Measurements from ENCODE around the gene GAR1. TPM values are rescaled to one million over a fixed set of nuclear protein-coding genes. Genes with fewer than 3 reads are reported as not detected.

Gene GAR1
- total RNA-seq, 1 experiment from 2014 or later: 30.8 TPM

DNA sequence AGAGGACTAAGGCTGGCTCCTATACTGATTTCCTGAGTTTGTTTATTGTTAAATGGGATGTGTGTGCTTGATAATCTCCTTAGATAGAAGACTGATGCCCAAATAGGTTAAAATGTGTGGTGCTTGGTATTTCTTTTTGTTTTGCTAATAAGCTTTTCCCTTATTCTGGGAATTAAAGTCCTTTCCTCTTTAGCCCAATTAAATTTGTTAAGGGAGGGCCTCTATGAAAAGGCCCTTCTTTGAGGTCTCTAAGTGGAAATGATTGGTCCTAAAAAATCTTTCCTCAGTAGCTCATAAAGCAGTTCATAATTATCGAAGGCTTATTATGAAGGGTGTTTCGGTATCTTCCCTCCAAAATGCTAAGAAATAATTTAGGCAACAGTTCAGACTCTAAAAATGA lies 12.1 kb downstream of the GAR1 start, which contains the start of gene RRH:
TSS of gene RRH (plus strand) at position 301 of the 400 bp plus-strand sequence. CDS start at position 357, 56 bp downstream.
- TF ChIP-seq, protein P1, sequence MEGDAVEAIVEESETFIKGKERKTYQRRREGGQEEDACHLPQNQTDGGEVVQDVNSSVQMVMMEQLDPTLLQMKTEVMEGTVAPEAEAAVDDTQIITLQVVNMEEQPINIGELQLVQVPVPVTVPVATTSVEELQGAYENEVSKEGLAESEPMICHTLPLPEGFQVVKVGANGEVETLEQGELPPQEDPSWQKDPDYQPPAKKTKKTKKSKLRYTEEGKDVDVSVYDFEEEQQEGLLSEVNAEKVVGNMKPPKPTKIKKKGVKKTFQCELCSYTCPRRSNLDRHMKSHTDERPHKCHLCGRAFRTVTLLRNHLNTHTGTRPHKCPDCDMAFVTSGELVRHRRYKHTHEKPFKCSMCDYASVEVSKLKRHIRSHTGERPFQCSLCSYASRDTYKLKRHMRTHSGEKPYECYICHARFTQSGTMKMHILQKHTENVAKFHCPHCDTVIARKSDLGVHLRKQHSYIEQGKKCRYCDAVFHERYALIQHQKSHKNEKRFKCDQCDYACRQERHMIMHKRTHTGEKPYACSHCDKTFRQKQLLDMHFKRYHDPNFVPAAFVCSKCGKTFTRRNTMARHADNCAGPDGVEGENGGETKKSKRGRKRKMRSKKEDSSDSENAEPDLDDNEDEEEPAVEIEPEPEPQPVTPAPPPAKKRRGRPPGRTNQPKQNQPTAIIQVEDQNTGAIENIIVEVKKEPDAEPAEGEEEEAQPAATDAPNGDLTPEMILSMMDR (IDR thresholded peaks at IDR 0.05; ENCODE audit: insufficient read depth in 1 of 2, low read depth in 1 of 2, low read length in 1 of 2, severe bottlenecking in 1 of 2, unreplicated experiment in 1 of 2): no peak
- H3K36me3 ChIP-seq (ENCODE audit: control insufficient read depth, insufficient read depth, low read length): no peaks in the 10 kb centered on the region
- no peak for DNase-seq
- intact Hi-C loops (cut with micrococcal nuclease; ENCODE audit: unreplicated experiment): loop anchor here (5.0 kb wide), 1 partner anchor 150 kb away; no protein-coding TSS in a partner anchor
- Mint-ChIP-seq H3K4me3 (ENCODE audit: unreplicated experiment) (no peak within 1 kb of the TSS), H3K9me3 (ENCODE audit: unreplicated experiment) (no peaks in the 10 kb centered on the region), H3K27ac (ENCODE audit: unreplicated experiment) (no peak within 1 kb of the TSS), H3K36me3 (ENCODE audit: insufficient read depth, unreplicated experiment) (peaks cover 22% of the 10 kb centered on the region), H3K27me3 (ENCODE audit: insufficient read depth, unreplicated experiment) (no peaks in the 10 kb centered on the region), H3K4me1 (ENCODE audit: low read depth, unreplicated experiment) (no peaks in the 10 kb centered on the region)
- H3K4me3 ChIP-seq (ENCODE audit: low read depth, low read length): no peak within 1 kb of the TSS
- H3K27me3 ChIP-seq (replicated peaks; ENCODE audit: control insufficient read depth, insufficient read depth, low read length): no peaks in the 10 kb centered on the region
- no peaks in the 10 kb centered on the region for H3K9me3 ChIP-seq
- no TSS peak for BruUV-seq (replicated peaks)
- CTCF ChIA-PET: no interaction called here
- POLR2A ChIA-PET: no interaction called here
- no peaks in the 10 kb centered on the region for H3K4me1 ChIP-seq

- no TSS peak for BruUV-seq (replicated peaks)
- Mint-ChIP-seq H3K4me3 (ENCODE audit: unreplicated experiment) (no peak overlapping the region), H3K9me3 (ENCODE audit: unreplicated experiment) (no peaks in the 10 kb centered on the region), H3K4me1 (ENCODE audit: low read depth, unreplicated experiment) (no peaks in the 10 kb centered on the region), H3K27ac (ENCODE audit: unreplicated experiment) (no peak overlapping the region), H3K27me3 (ENCODE audit: insufficient read depth, unreplicated experiment) (no peaks in the 10 kb centered on the region), H3K36me3 (ENCODE audit: insufficient read depth, unreplicated experiment) (no peaks in the 10 kb centered on the region)
- H3K4me3 ChIP-seq (ENCODE audit: low read depth, low read length): no peak overlapping the region
- no peaks in the 10 kb centered on the region for H3K27me3 ChIP-seq (replicated peaks; ENCODE audit: control insufficient read depth, insufficient read depth, low read length)
- intact Hi-C loops (cut with micrococcal nuclease; ENCODE audit: unreplicated experiment): no loop called here
- ChIA-PET POLR2A (no interaction called here), CTCF (no interaction called here)
- no peaks in the 10 kb centered on the region for H3K4me1 ChIP-seq
- H3K9me3 ChIP-seq: no peaks in the 10 kb centered on the region
- H3K36me3 ChIP-seq (ENCODE audit: control insufficient read depth, insufficient read depth, low read length): no peaks in the 10 kb centered on the region
- no peak for DNase-seq
- TF ChIP-seq, protein P1 (IDR thresholded peaks at IDR 0.05; ENCODE audit: insufficient read depth in 1 of 2, low read depth in 1 of 2, low read length in 1 of 2, severe bottlenecking in 1 of 2, unreplicated experiment in 1 of 2): no peak
Observed at GRCh38 chr4:109833756-109834155, 18.2 kb downstream of the GAR1 start.

DNA sequence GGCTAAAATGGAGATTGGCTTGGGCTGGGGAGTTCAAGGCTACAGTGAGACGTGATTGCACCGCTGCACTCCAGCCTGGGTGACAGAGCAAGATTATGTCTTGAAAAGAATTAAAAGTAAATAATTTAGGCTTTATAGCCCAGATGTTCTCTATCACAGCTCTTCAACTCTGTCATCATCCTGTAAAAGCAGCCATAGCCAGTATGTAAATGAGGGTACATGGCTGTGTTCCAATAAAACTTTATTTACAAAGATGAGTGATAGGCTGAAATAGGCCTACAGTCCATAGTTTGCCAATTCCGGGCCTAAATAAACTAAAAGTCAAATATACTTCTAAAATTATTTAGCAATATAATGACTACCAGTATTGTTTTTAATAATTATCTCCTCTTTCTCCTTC lies 21.4 kb downstream of the GAR1 start:
- Mint-ChIP-seq H3K27ac (ENCODE audit: unreplicated experiment) (no peak overlapping the region), H3K4me3 (ENCODE audit: unreplicated experiment) (no peak overlapping the region), H3K4me1 (ENCODE audit: low read depth, unreplicated experiment) (no peaks in the 10 kb centered on the region), H3K36me3 (ENCODE audit: insufficient read depth, unreplicated experiment) (no peaks in the 10 kb centered on the region), H3K27me3 (ENCODE audit: insufficient read depth, unreplicated experiment) (no peaks in the 10 kb centered on the region), H3K9me3 (ENCODE audit: unreplicated experiment) (no peaks in the 10 kb centered on the region)
- Histone ChIP-seq H3K4me3 (ENCODE audit: low read depth, low read length) (no peak overlapping the region), H3K36me3 (ENCODE audit: control insufficient read depth, insufficient read depth, low read length) (no peaks in the 10 kb centered on the region), H3K27me3 (replicated peaks; ENCODE audit: control insufficient read depth, insufficient read depth, low read length) (no peaks in the 10 kb centered on the region), H3K9me3 (no peaks in the 10 kb centered on the region), H3K4me1 (no peaks in the 10 kb centered on the region)
- no peak for DNase-seq
- intact Hi-C loops (cut with micrococcal nuclease; ENCODE audit: unreplicated experiment): no loop called here
- ChIA-PET CTCF (no interaction called here), POLR2A (interaction anchor here (0.7 kb wide), 1 partner anchor 19 kb away, joined by 3 read pairs; no protein-coding TSS in a partner anchor)
- no TSS peak for BruUV-seq (replicated peaks)
- TF ChIP-seq, protein P1 (IDR thresholded peaks at IDR 0.05; ENCODE audit: insufficient read depth in 1 of 2, low read depth in 1 of 2, low read length in 1 of 2, severe bottlenecking in 1 of 2, unreplicated experiment in 1 of 2): no peak
